Body of pancreas (tissue), 4 donors: ENCODE measurements around the gene CRABP1. TPM values are rescaled to one million over a fixed set of nuclear protein-coding genes. Genes with fewer than 3 reads are reported as not detected.

Experiments
- ATAC-seq: fragments of 150-250 bp; one replicate; pipeline ENCODE4 v1.9.1; 2016
- DNase-seq, 4 donors: peaks; one replicate each; pipeline ENCODE4 v3.0.0-alpha.2; 2019
- H3K27ac ChIP-seq, 4 donors: fragments of 200-600 bp; sonication (generic); 1 replicate in 3 of 4; 2 replicates in 1 of 4; pipeline versions ENCODE4 v1.5.1 to v1.6.1; 2016 to 2019; ENCODE audit warnings: mild to moderate bottlenecking in 1 of 4, mixed read lengths in 1 of 4, moderate library complexity in 1 of 4
- H3K27me3 ChIP-seq, 2 donors: fragments of 200-600 bp; sonication (generic); one replicate each; pipeline ENCODE4 v1.6.0; 2016; ENCODE audit warnings: mild to moderate bottlenecking in 1 of 2
- H3K36me3 ChIP-seq, 2 donors: fragments of 200-600 bp; sonication (generic); replicated peaks in 1 of 2; 2 replicates each; pipeline ENCODE4 v1.5.1; 2016; ENCODE audit warnings: low read depth in 2 of 2; ENCODE audit not compliant: insufficient read depth in 1 of 2
- H3K4me1 ChIP-seq: fragments of 200-600 bp; sonication (generic); one replicate; pipeline ENCODE4 v1.6.0; 2016
- H3K4me3 ChIP-seq, 2 donors: fragments of 200-600 bp; sonication (generic); 1 replicate in 1 of 2; 2 replicates in 1 of 2; pipeline ENCODE4 v1.5.1; 2016 to 2019
- H3K9me3 ChIP-seq, 3 donors: fragments of 200-600 bp; sonication (generic); 1 replicate in 2 of 3; 2 replicates in 1 of 3; pipeline ENCODE4 v1.5.1; 2016
- CTCF ChIP-seq, 7 experiments: fragments of 450-650 bp in 4 of 7; fragments of 200-600 bp in 3 of 7; sonication (generic) in 3 of 7; IDR thresholded peaks; one replicate each; pipeline ENCODE4 v1.5.1; 2016 to 2019; ENCODE audit warnings: antibody characterized with exemption in 7 of 7
- POLR2A ChIP-seq, 3 donors: fragments of 450-650 bp; IDR thresholded peaks; one replicate each; pipeline ENCODE4 v1.6.1; 2016; ENCODE audit warnings: antibody characterized with exemption in 3 of 3, mild to moderate bottlenecking in 2 of 3
- WGBS, 2 donors: methylation state at CpG; one replicate each; pipeline ENCODE4 v1.1.5; 2017; 5-methylcytosine and 5-hydroxymethylcytosine counted together
- intact Hi-C: fragments of 100-400 bp; cut with DNase I; formaldehyde crosslinking; loops from one replicate; pipeline ENCODE4 v1.15.1; 2023
- total RNA-seq, 2 donors: library from RNA; depleted of rRNA; stranded (reverse); fragments of >200 nt; gene quantifications; one replicate each; pipeline ENCODE4 v1.1.0, GENCODE V29; 2016

Gene CRABP1
- total RNA-seq, 2 donors from 2014 or later = 1.6 TPM; not detected in 1

- ATAC-seq = no peak
- Histone ChIP-seq H3K4me1 (no peaks in the 10 kb centered on the region), H3K4me3 (no peak overlapping the region), H3K9me3 (no peaks in the 10 kb centered on the region), H3K27ac (no peak overlapping the region), H3K27me3 (no peaks in the 10 kb centered on the region), H3K36me3 (no peaks in the 10 kb centered on the region)
- TF ChIP-seq POLR2A (IDR thresholded peaks at IDR 0.05) (no peak), CTCF (IDR thresholded peaks at IDR 0.05) (no peak)
- 47 to 65% methylated on average over 4 of the region's 4 CpGs for WGBS, 2 donors
- intact Hi-C loops = no loop called here
- no peak for DNase-seq
Measured at GRCh38 chr15:78353093-78353492, 12.9 kb downstream of the CRABP1 start.

GRCh38 chr15:78355177-78355576 lies 15.0 kb downstream of the CRABP1 start:
- Histone ChIP-seq H3K4me1 (no peaks in the 10 kb centered on the region), H3K27me3 (peaks cover 0 to 3% of the 10 kb centered on the region in 2 donors), H3K4me3 (no peak overlapping the region), H3K9me3 (no peaks in the 10 kb centered on the region), H3K36me3 (no peaks in the 10 kb centered on the region), H3K27ac (no peak overlapping the region)
- no peak for DNase-seq
- intact Hi-C loops = no loop called here
- ATAC-seq = no peak
- 73 to 82% methylated on average over 8 of the region's 8 CpGs for WGBS, 2 donors
- TF ChIP-seq POLR2A (IDR thresholded peaks at IDR 0.05) = no peak
- TF ChIP-seq CTCF (IDR thresholded peaks at IDR 0.05) = no peak

- ATAC-seq = no peak
- intact Hi-C loops = no loop called here
Measured at GRCh38 chr15:78358102-78358870, 18.1 kb downstream of the CRABP1 start.

GRCh38 chr15:78359041-78359808 lies 19.1 kb downstream of the CRABP1 start:
- Histone ChIP-seq H3K4me1 (no peaks in the 10 kb centered on the region), H3K27me3 (peaks cover 0 to 3% of the 10 kb centered on the region in 2 donors), H3K4me3 (no peak overlapping the region), H3K9me3 (no peaks in the 10 kb centered on the region), H3K27ac (no peak overlapping the region), H3K36me3 (no peaks in the 10 kb centered on the region)
- TF ChIP-seq POLR2A (IDR thresholded peaks at IDR 0.05) (no peak), CTCF (IDR thresholded peaks at IDR 0.05) (no peak)
- 50 to 61% methylated on average over 3 of the region's 3 CpGs for WGBS, 2 donors
- intact Hi-C loops = no loop called here
- no peak for DNase-seq
- ATAC-seq = no peak

More at GRCh38 chr15:78358102-78358870, 18.1 kb downstream of the CRABP1 start:
- no peaks in the 10 kb centered on the region for H3K4me1 ChIP-seq
- 18 to 25% methylated on average over 6 of the region's 6 CpGs for WGBS, 2 donors
- peak in 1 of 4 donors; percentile 20 for DNase-seq
- TF ChIP-seq CTCF (IDR thresholded peaks at IDR 0.05) (no peak), POLR2A (IDR thresholded peaks at IDR 0.05) (no peak)
- no peaks in the 10 kb centered on the region for H3K36me3 ChIP-seq
- no peak overlapping the region for H3K4me3 ChIP-seq
- H3K27ac ChIP-seq = no peak overlapping the region
- H3K27me3 ChIP-seq = peaks cover 0 to 3% of the 10 kb centered on the region in 2 donors
- H3K9me3 ChIP-seq = no peaks in the 10 kb centered on the region
